Measurements from ENCODE around the gene RFX1. TPM values are rescaled to one million over a fixed set of nuclear protein-coding genes. Genes with fewer than 3 reads are reported as not detected.

RFX1 gene
- total and polyA plus RNA-seq, 2 of the 13 experiments (the other 11 are each of a cell fraction or from before 2014, with no cell fraction given) = 1.1 to 1.3 TPM

DNA sequence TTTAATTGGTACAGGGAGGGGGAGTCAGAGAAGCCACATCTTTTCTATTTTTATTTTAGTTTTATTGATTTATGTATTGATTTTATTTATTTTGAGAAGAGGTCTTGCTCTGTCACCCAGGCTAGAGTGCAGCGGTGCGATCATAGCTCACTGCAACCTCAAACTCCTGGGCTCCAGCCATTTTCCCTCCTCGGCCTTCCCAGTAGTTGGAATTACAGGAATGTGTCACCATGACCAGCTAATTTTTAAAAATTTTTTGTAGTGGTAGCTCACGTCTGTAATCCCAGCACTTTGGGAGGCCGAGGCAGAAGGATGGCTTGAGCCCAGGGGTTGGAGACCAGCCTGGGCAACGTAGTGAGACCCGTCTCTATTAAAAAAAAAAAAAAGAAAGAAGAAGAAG lies 29.6 kb upstream of the RFX1 start:
- Histone ChIP-seq H4K20me1 (ENCODE audit: insufficient read depth, low read length) (no peaks in the 10 kb centered on the region), H3K27ac (ENCODE audit: extremely low read length, insufficient read depth, low read length) (no peak overlapping the region), H3K4me1 (ENCODE audit: insufficient read depth, low read length) (peaks cover 9% of the 10 kb centered on the region), H3K36me3 (replicated peaks in 1 of 2; ENCODE audit: control insufficient read depth in 1 of 2, insufficient read depth in 2 of 2, low read length in 2 of 2) (no peaks in the 10 kb centered on the region), H3K4me2 (ENCODE audit: low read depth, low read length) (no peak overlapping the region), H3K27me3 (ENCODE audit: control insufficient read depth in 1 of 2, insufficient read depth in 2 of 2, low read length in 2 of 2) (peaks cover 0 to 6% of the 10 kb centered on the region in 2 experiments; a peak in 3 of 5 replicates), H3K9me3 (ENCODE audit: low read length) (no peaks in the 10 kb centered on the region), H2AFZ (ENCODE audit: low read length) (no peak overlapping the region), H3K9ac (ENCODE audit: insufficient read depth, low read depth, low read length) (no peak overlapping the region), H3K79me2 (ENCODE audit: insufficient read depth, low read length) (no peaks in the 10 kb centered on the region), H3K4me3 (replicated peaks in 1 of 3; ENCODE audit: insufficient read depth in 1 of 3, low read depth in 2 of 3, low read length in 3 of 3) (no peak overlapping the region)
- POLR2A ChIA-PET = no interaction called here
- CTCF ChIA-PET (ENCODE audit: low intra/inter-chr PET ratio, low total read pairs) = no interaction called here
- ATAC-seq (no peak), FAIRE-seq (no peak), DNase-seq (ENCODE audit: low spot score) (no peak)
- in situ Hi-C loops (cut with HindIII; ENCODE audit: extremely low pct_ligation_motif_present, low pct_unique_long_range_greater_than_20kb) = no loop called here
- intact Hi-C loops (cut with micrococcal nuclease; ENCODE audit: unreplicated experiment) = no loop called here
- no TSS peak for BruUV-seq (replicated peaks)
- WGBS (ENCODE audit: low lambda C conversion rate) = 91% methylated on average over 7 of the region's 7 CpGs
- TF ChIP-seq HOMEZ (CRISPR knock-in tag; IDR thresholded peaks at IDR 0.05; ENCODE audit: low read depth) (no peak), ZNF841 (CRISPR knock-in tag; IDR thresholded peaks at IDR 0.05; ENCODE audit: borderline replicate concordance) (no peak), ARHGAP35 (CRISPR knock-in tag; IDR thresholded peaks at IDR 0.05; ENCODE audit: borderline replicate concordance) (no peak), JUND (CRISPR knock-in tag; IDR thresholded peaks at IDR 0.05) (no peak), MLLT10 (CRISPR knock-in tag; IDR thresholded peaks at IDR 0.05) (no peak), ZNF33B (CRISPR knock-in tag; IDR thresholded peaks at IDR 0.05) (no peak), FOSL1 (CRISPR knock-in tag; IDR thresholded peaks at IDR 0.05; ENCODE audit: borderline replicate concordance) (no peak), AFF4 (CRISPR knock-in tag; IDR thresholded peaks at IDR 0.05) (no peak), NFRKB (IDR thresholded peaks at IDR 0.05) (no peak), ZNF737 (CRISPR knock-in tag; IDR thresholded peaks at IDR 0.05; ENCODE audit: borderline replicate concordance) (no peak), ZNF468 (CRISPR knock-in tag; IDR thresholded peaks at IDR 0.05) (no peak)
- TF ChIP-seq, protein P1, sequence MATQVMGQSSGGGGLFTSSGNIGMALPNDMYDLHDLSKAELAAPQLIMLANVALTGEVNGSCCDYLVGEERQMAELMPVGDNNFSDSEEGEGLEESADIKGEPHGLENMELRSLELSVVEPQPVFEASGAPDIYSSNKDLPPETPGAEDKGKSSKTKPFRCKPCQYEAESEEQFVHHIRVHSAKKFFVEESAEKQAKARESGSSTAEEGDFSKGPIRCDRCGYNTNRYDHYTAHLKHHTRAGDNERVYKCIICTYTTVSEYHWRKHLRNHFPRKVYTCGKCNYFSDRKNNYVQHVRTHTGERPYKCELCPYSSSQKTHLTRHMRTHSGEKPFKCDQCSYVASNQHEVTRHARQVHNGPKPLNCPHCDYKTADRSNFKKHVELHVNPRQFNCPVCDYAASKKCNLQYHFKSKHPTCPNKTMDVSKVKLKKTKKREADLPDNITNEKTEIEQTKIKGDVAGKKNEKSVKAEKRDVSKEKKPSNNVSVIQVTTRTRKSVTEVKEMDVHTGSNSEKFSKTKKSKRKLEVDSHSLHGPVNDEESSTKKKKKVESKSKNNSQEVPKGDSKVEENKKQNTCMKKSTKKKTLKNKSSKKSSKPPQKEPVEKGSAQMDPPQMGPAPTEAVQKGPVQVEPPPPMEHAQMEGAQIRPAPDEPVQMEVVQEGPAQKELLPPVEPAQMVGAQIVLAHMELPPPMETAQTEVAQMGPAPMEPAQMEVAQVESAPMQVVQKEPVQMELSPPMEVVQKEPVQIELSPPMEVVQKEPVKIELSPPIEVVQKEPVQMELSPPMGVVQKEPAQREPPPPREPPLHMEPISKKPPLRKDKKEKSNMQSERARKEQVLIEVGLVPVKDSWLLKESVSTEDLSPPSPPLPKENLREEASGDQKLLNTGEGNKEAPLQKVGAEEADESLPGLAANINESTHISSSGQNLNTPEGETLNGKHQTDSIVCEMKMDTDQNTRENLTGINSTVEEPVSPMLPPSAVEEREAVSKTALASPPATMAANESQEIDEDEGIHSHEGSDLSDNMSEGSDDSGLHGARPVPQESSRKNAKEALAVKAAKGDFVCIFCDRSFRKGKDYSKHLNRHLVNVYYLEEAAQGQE (IDR thresholded peaks at IDR 0.05; ENCODE audit: borderline replicate concordance in 1 of 2, low read depth in 1 of 2, low read length in 2 of 2) = no peak
- TF ChIP-seq, protein P2, sequence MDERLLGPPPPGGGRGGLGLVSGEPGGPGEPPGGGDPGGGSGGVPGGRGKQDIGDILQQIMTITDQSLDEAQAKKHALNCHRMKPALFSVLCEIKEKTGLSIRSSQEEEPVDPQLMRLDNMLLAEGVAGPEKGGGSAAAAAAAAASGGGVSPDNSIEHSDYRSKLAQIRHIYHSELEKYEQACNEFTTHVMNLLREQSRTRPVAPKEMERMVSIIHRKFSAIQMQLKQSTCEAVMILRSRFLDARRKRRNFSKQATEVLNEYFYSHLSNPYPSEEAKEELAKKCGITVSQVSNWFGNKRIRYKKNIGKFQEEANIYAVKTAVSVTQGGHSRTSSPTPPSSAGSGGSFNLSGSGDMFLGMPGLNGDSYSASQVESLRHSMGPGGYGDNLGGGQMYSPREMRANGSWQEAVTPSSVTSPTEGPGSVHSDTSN (CRISPR knock-in tag; IDR thresholded peaks at IDR 0.05) = no peak
